Right lung (tissue), 5 donors: ENCODE measurements around the gene GLRX5. TPM values are rescaled to one million over a fixed set of nuclear protein-coding genes. Genes with fewer than 3 reads are reported as not detected.

Source experiments
- DNase-seq, 2 donors: peaks; one replicate each; pipeline ENCODE4 v3.0.0-alpha.2; 2013
- polyA plus RNA-seq, 5 donors: library from polyadenylated mRNA; unstranded; fragments of 120-200 nt; gene quantifications; one replicate each; pipeline versions ENCODE4 v1.2.1 to v1.2.3, GENCODE V29; 2013; ENCODE audit warnings: inconsistent platforms in 1 of 5, low replicate concordance in 1 of 5; ENCODE audit not compliant: insufficient read length in 5 of 5, insufficient read depth in 1 of 5

GLRX5 gene
- polyA plus RNA-seq, 5 donors: 53.9 to 73.3 (median 59.2) TPM

- DNase-seq: no peak
Measured at GRCh38 chr14:95531969-95532368, 2.9 kb upstream of the GLRX5 start.

DNA sequence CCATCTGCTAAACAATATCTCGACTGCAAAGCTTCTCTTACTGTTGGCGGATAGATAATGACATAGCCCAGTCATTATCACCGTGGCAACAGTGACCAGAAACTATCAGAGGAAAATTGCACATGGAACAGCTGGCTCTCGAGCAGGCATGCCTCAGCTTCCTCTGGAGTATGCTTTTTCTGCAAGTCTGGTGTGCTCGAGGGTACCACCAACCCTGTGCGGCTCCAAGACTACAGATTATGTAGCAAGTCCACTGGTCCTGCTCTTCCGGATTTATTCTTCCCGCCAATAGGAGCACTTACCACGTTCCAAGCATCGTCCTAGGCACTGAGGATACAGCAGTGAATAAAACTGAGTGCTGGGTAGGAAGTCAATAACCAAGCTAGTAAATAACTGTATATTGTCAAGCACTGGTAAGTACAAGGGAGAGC lies 1.4 kb upstream of the GLRX5 start:
- no peak for DNase-seq

GRCh38 chr14:95533822-95534221 lies 1.0 kb upstream of the GLRX5 start:
- DNase-seq: no peak

DNA sequence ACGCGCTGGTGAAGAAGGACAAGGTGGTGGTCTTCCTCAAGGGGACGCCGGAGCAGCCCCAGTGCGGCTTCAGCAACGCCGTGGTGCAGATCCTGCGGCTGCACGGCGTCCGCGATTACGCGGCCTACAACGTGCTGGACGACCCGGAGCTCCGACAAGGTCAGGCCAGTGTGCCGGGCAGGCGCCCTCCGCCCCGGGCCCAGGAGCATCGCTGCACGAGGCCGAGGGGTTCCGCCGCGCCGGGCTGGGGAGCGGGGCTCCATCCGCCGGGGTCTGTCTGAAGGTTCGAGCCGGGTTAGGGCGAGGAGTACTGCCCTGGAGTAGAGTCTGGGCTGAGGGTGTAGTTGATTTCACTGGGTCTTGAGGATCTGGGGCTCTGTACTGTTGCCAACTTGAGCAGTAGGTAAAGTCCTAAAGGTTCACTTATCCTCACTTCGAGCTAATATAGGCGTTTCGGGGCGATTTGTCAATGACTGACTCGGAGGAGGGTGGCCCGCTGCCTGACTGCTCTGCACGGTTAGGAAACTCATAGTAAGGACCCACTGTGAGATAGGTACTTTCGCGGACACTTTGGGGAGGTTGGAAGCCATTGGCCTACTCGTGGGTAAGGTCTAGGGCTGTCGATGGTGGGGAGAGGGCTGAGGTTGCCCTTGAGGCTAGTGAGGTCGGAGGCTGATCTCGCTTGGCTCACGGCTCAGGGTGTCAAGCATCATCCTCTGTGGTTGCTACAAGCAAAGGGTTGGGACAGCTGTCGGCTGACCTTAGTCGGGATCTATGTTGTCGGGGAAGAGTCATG lies 574 bp downstream of the GLRX5 start:
- no peak for DNase-seq

DNA sequence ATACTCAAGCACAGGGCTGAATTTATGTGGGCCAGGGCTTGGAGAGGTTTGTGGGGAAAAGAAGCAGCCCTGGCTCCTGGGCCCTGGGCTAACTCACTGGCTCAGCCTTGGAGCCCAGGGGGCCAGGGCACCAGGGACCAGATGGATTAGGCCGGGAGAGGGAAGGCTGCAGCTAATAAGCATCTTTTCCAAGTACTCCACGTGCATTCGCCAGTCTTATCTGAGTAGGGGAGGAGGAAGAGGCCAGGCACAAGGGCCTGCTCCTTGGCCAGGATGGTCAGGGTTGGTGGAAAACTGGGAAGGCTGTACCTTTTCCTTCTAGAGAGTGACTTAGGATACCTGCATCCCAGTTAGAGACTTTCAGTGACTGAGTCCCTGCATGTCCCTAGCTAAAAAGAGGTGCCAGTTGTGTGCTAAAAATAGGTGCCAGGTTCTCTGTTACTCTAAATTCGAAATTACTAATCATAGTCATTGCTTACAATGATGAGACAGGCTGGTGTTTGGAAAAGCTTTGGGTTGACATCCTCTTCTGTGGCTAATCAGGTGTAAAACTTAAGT lies 1.3 kb downstream of the GLRX5 start:
- DNase-seq: no peak

DNA sequence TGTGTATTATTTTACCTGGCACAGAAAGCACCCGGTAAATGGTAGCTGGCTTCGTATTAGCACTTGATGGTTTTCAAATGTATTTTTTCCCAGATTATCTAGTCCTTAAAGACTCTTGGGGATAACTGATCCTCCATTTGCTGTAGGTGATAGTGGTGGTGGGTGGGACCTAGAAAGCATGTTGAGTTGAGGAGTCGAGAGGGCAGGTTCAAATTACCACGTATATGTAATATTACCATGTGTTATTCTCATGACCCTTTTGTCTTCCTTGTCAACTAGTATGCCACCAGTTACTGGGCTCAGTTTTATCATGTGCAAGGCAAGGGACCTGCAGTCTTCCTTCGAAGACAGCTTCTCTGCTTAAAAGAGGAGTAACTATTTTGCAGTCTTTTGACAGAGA lies 1.8 kb downstream of the GLRX5 start:
- no peak for DNase-seq

GRCh38 chr14:95537298-95538089 lies 2.6 kb downstream of the GLRX5 start:
- no peak for DNase-seq

DNA sequence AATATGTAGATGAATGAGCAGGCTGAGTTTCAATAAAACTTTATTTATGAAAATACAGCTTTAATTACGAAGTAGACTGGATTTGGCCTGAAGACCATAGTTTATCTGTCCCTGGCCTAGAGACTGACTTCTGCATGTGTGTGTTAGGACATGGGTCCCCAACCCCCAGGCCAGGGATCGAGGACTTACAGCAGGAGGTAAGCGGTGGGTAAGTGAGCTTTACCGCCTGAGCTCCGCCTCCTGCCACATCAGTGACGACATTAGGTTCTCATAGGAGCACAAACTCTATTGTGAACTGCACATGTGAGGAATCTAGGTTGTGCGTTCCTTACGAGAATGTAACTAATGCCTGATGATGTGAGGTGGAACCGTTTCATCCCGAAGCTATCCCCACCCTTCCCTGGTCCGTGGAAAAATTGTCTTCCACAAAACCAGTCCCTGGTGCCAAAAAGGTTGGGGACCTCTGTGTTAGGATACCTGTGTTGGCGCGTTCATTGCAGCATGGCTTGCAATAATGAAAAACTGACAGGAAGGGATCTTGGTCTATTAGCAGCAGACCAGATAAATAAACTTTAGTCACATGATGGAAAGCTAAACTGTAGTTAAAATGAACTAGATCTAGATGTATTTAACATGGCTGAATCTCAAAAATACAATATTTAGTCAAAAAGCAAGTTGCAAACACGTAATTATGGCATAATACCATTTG lies 4.1 kb downstream of the GLRX5 start:
- no peak for DNase-seq

DNA sequence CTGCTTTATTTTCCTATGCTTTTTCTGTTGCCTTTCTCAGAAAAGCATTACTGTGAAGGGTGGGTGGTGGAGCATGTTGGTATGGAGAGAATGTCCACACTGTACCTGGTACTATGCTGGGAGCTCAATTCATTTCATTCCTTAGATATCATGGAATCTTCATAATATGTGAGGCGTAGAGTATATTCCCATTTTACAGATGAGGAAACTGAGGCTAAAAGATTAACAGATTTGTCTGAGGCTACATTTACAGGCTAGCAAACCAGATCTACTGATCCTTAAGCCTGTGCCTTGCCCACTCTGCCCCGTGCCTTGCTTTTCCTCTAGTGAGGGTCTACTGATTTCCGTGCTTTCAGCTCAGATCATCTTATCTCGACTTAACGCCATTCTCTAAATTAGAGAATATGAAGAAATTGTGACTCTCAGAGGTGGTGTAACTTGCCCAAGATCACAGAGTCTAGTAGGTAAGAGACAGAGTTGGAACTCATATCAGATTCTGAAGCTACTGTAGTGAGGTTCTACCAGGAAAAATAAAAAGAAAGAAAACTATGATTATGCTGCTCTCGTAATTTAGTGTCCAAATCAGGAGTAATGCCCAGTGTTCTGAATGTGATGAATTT lies 5.5 kb downstream of the GLRX5 start:
- DNase-seq: no peak

GRCh38 chr14:95541346-95541745 lies 6.5 kb downstream of the GLRX5 start:
- no peak for DNase-seq

GRCh38 chr14:95541932-95542930 lies 7.4 kb downstream of the GLRX5 start:
- no peak for DNase-seq

DNA sequence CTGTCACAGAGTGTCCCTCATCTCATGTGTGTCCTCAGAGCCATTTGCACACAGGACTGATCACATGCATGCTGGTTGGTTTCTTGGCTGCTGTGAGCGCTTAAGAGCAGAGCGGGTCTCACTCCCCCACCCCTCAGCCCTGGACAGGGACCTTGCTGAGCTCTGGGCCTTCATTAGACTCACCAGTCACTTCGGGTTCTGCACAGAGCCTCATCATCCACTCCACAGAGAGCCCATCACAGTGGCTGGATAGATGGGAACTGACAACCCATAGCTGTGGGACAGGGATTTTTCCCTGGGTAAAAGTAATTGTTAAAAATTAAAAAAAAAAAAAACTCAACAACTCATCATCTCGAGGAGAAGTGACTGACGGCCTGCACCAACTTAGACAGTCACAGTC lies 8.2 kb downstream of the GLRX5 start:
- no peak for DNase-seq

- DNase-seq: no peak
Measured at GRCh38 chr14:95544588-95544987, 9.7 kb downstream of the GLRX5 start.

DNA sequence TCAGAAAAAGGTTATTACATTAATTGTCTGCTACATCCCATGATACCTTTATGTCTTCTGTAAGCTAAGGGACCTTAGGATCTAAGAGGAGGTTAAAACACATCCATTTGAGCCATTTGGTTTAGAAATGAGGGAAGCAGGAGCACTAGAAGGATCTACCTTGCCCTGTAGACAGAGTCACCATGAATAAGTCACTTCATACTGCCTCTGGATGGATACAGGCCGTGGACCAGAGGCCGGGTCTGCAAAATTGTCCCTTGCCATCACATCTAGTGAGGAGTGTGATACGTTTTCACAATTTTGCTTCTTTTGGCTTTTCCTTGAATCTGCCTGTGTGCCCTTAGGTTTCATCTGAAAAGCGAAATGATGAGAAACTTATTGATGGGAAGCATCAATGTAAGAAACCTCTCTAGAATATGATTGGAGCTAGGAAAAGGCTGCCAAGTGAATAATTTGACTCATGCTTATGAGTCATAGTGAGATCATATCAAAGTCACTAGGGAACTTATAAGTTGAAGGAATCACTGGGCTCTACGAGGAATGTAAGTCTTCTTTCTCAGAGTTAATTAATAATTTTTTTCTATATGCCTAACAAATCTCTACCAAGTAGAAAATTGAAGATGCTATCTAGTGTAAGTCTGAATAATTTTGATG lies 10.8 kb downstream of the GLRX5 start:
- no peak for DNase-seq

DNA sequence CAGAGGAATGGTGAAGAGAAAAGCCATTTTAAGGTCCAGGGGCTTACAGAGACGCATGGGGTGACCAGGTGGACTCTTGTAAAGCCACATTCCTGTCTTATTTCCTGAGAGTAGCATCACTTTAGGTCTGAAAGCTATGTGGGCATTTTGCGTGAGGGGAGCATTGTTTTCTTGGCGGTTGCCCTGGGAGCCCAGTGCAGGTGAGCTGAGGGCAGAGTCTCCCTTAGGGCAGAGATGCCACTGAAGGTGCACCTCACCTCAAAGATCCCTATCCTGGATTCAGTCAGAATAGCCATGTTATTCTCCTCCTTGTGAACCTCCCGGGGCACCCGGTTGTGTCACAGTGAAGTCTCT lies 12.4 kb downstream of the GLRX5 start:
- no peak for DNase-seq

DNA sequence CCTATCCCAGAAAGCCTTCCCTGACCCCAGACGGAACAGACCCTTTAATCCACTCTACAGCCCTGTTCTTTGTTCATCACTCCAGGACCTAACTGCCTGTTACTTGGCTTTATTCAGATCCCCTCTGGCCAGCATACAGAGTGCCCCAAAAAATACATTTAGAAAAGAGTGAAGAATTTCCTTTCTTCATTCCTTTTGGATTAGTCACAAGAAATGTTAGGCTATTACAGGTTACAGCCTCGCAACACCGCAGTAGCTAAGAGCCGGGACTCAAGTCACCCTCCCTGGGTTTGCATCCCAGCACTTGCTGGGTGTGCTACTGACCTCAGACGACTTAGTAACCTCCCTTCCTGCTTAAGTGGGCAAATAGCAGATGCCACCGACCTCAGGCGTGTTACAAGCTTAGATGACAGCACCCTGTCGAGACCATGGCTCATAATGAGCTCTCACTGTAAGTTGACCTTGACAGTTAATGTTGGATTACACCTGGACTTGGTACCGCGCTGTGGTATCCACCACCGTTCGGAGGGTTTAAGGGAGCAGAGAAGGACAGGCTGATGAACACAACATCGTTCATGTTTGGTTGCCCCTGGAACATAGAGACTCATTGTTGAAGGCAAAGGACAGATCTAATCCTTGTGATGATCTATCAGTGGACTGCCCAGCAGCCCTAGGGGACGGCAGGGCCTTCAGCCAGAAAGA lies 12.9 kb downstream of the GLRX5 start:
- DNase-seq: no peak

- DNase-seq: no peak
Measured at GRCh38 chr14:95548328-95548929, 13.6 kb downstream of the GLRX5 start.

DNA sequence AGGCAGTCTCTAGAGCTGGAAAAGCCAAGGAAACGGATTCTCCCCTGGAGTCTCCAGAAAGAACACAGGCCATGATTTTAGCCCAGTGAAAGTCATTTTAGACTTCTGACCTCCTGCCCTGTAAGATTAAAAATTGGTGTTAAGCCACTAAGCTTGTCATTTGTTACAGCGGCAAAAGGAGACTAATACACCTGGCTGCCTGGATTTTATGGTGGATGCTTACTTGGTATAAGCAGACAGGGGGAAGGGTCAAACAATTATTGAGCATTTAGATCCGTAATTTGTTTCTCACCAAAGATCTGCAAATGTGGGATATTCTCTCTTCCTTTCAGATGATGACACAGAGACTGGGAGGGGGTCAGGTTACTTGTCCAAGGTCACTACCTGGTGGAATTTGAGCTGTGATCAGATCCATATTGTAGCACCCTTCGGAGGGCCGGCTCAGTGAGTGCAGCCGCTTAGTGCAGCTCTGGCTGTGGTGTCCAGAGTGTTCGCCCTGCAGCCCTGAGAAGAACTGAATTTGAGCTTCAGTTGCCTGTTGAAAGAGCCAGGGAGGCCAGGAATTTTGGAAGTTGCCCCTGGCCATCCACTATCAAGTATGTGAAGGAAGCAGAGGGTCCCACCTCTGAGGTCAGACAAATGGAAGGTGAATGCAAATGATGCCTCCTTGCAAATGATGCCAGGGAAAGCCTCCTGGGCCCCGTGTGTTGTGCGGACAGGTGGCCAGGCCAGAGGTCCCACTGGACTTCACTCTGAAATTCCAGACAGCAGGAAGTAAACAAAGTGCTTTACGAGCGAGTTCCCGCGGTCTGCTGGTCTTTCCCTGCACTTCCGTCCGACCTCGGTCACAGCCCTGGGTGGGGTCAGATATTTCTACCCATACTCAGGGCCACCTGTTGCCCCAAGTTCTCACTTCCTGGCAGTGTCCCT lies 15.1 kb downstream of the GLRX5 start:
- DNase-seq: no peak
